ENCODE results near the gene PAPPA2.

GRCh38 chr1:176628775-176629174, 165.8 kb downstream of the PAPPA2 start:
- no peak for TF ChIP-seq CTCF (IDR thresholded peaks at IDR 0.05)
- no peak for TF ChIP-seq POLR2A (IDR thresholded peaks at IDR 0.05)

All from lower leg skin (tissue), 3 donors.